Ovary (tissue), 10 donors: ENCODE results near the gene CP. TPM values are rescaled to one million over a fixed set of nuclear protein-coding genes. Genes with fewer than 3 reads are reported as not detected.

Experiments
- DNase-seq, 5 donors: peaks; one replicate each; pipeline ENCODE4 v3.0.0-alpha.2; 2019 to 2020
- H3K27ac ChIP-seq, 2 donors: fragments of 200-600 bp; one replicate each; pipeline versions ENCODE4 v1.5.1 to v1.8.0; 2019 to 2022
- H3K27me3 ChIP-seq: fragments of 200-600 bp; one replicate; pipeline ENCODE4 v1.8.0; 2022
- H3K36me3 ChIP-seq: fragments of 200-600 bp; sonication (generic); one replicate; pipeline ENCODE4 v1.5.1; 2019
- H3K4me1 ChIP-seq: one replicate; pipeline ENCODE4 v1.8.1; 2013; ENCODE audit warnings: mild to moderate bottlenecking, moderate library complexity; ENCODE audit not compliant: insufficient read depth
- H3K4me3 ChIP-seq: fragments of 200-600 bp; sonication (generic); one replicate; pipeline ENCODE4 v1.5.1; 2017
- H3K9me3 ChIP-seq, 2 donors: fragments of 200-600 bp in 1 of 2; sonication (generic) in 1 of 2; one replicate each; pipeline versions ENCODE4 v1.5.1 to v1.8.1; 2013 to 2019; ENCODE audit warnings: mild to moderate bottlenecking in 1 of 2, moderate library complexity in 1 of 2
- EP300 ChIP-seq: sonication (generic); formaldehyde crosslinking; IDR thresholded peaks from one replicate; pipeline ENCODE4 v1.6.1; 2017; ENCODE audit warnings: antibody characterized with exemption
- POLR2A ChIP-seq: fragments of 450-650 bp; IDR thresholded peaks from one replicate; pipeline ENCODE4 v1.6.1; 2017; ENCODE audit warnings: antibody characterized with exemption, mild to moderate bottlenecking, moderate library complexity
- WGBS, 3 donors: extraction: QIAGEN DNeasy Blood & Tissue Kit in 1 of 3; methylation state at CpG; one replicate each; pipeline versions ENCODE4 v1.1.5 to v1.1.7; 2013 to 2017; 5-methylcytosine and 5-hydroxymethylcytosine counted together
- intact Hi-C, 4 donors: fragments of 100-400 bp; cut with DNase I; formaldehyde crosslinking; loops; one replicate each; pipeline versions ENCODE4 v1.11.0 to v1.15.1; 2022 to 2023
- long read RNA-seq, 3 donors: library from polyadenylated mRNA in 2 of 3; unstranded in 2 of 3; transcript quantifications; one replicate each; pipeline ENCODE4 v2.0.0 and lab custom pipeline, GENCODE V29; 2021 to 2026
- polyA plus RNA-seq, 2 donors: library from polyadenylated mRNA; stranded (reverse); fragments of 200-250 nt in 1 of 2; fragments of 350-450 nt in 1 of 2; fragmentation: Illumina TruSeq in 1 of 2; extraction: RNeasy Lipid Tissue Mini Kit (QIAGEN cat#74804) in 1 of 2; gene quantifications; one replicate each; pipeline ENCODE4 v1.2.3, GENCODE V29; 2013 to 2014
- total RNA-seq, 7 donors: library from RNA; depleted of rRNA in 2 of 7; stranded (reverse); fragments of >200 nt in 2 of 7; fragmentation: NEBNext Ultra II Directional in 3 of 7; extraction: Animal tissue kit (Norgen Biotek cat#: 25700) in 3 of 7; gene quantifications; one replicate each; pipeline versions ENCODE4 v1.1.0 to v1.2.4, GENCODE V29; 2016 to 2023
- TF ChIP-seq, protein P1 (sequence below), 3 donors: fragments of 450-650 bp in 2 of 3; fragments of 200-600 bp in 1 of 3; IDR thresholded peaks; one replicate each; pipeline versions ENCODE4 v1.5.1 to v1.8.0; 2016 to 2022; ENCODE audit warnings: antibody characterized with exemption in 3 of 3, mild to moderate bottlenecking in 1 of 3
- donor health status: DM: no; HTN: no; CAD: no; lungs with moderate emphysema.
- donor health status: DM: no; HTN: no; CAD: no.
- donor health status: Bipolar disorder and iron deficiency.
- donor health status: DM: yes; HTN: yes; CAD: no.
- donor health status: DM: no; HTN: no; CAD: no.
- donor health status: DM: yes; HTN: yes; CAD: no.

The CP gene
- total RNA-seq (10 to 100 TPM in 2 of 7 donors, 1 to 10 TPM in 4, under 1 TPM in 1; 0.63 to 90.3 (median 5.7) TPM), polyA plus RNA-seq (1 to 10 TPM in 1 of 2 donors, under 1 TPM in 1; 0.40 to 2.1 TPM)
- long read RNA-seq, donor 1: 0 reads
- long read RNA-seq, donor 2: 0 reads
- long read RNA-seq, donor 3, partial matches to known transcripts: 3 of 4 reads
- long read RNA-seq, donor 3, other reads (novel, unspliced or antisense): 1 of 4 reads

- Histone ChIP-seq H3K27me3 (no peaks in the 10 kb centered on the region), H3K4me1 (peaks cover 3% of the 10 kb centered on the region), H3K9me3 (no peaks in the 10 kb centered on the region), H3K36me3 (no peaks in the 10 kb centered on the region), H3K4me3 (no peak within 1 kb of the TSS), H3K27ac (no peak within 1 kb of the TSS)
- no peak for TF ChIP-seq POLR2A
- TF ChIP-seq, protein P1, sequence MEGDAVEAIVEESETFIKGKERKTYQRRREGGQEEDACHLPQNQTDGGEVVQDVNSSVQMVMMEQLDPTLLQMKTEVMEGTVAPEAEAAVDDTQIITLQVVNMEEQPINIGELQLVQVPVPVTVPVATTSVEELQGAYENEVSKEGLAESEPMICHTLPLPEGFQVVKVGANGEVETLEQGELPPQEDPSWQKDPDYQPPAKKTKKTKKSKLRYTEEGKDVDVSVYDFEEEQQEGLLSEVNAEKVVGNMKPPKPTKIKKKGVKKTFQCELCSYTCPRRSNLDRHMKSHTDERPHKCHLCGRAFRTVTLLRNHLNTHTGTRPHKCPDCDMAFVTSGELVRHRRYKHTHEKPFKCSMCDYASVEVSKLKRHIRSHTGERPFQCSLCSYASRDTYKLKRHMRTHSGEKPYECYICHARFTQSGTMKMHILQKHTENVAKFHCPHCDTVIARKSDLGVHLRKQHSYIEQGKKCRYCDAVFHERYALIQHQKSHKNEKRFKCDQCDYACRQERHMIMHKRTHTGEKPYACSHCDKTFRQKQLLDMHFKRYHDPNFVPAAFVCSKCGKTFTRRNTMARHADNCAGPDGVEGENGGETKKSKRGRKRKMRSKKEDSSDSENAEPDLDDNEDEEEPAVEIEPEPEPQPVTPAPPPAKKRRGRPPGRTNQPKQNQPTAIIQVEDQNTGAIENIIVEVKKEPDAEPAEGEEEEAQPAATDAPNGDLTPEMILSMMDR (IDR thresholded peaks at IDR 0.05): no peak
- TF ChIP-seq EP300: no peak
- no peak for DNase-seq
- WGBS, 3 donors: 49 to 57% (median 51%) methylated on average over 3 of the region's 3 CpGs
- intact Hi-C loops: no loop called here
Measured at GRCh38 chr3:149221783-149222517, at the start of gene CP. TSS of gene CP (minus strand) at chr3:149221829. CDS start at chr3:149221792, 37 bp downstream.

DNA sequence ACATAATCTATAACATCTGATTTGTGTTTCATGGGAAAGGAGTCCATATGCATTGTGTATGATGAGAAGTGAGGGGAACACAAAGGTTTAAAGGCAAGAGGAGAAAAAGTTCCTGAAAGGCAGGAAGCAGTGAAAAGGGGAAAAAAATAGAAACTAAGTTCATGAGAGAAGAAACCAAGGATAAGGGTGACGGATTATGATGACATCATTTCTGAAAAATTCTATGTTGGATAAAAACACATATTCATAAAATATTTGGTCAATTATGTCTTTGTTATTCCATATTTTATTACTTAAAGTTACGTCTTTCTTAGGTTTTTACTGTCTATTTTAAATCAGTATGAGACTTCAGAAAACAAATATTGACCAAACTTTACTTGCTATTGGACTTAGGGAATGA, 48.6 kb upstream of the CP start:
- DNase-seq: no peak
- intact Hi-C loops: loop anchor here (2.0 to 10.0 kb wide), 5 partner anchors 143 to 315 kb away; partner anchors contain the start of gene HPS3 (in 1 of the 4)
- Histone ChIP-seq H3K4me3 (no peak overlapping the region), H3K9me3 (no peaks in the 10 kb centered on the region), H3K27ac (no peak overlapping the region), H3K27me3 (no peaks in the 10 kb centered on the region), H3K4me1 (no peaks in the 10 kb centered on the region), H3K36me3 (no peaks in the 10 kb centered on the region)
- whole genome bisulfite sequencing, 3 donors: 43 to 48% (median 47%) methylated on average over 2 of the region's 2 CpGs
- TF ChIP-seq POLR2A (no peak), EP300 (no peak)
- TF ChIP-seq, protein P1 (IDR thresholded peaks at IDR 0.05): no peak

DNA sequence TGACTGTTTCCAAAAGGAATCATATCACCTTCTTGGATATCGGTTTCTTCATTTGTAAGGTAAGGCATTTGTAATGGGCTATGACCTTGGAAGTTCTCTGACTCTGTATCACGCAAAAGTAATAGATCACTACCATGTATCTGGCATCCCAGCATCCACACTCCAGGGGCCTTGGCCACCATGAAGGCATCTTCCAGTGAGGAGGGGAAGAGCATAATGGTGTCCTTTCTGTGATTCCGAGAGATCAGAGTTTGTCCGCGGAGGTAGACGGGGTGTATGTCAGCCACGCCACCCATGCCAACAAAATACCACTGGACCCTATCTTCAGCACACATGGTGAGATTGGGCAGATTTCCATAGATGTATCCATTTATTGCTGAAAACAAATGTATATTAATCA, 48.1 kb upstream of the CP start:
- intact Hi-C loops: loop anchor here (2.0 to 10.0 kb wide), 5 partner anchors 142 to 315 kb away; partner anchors contain the start of gene HPS3 (in 1 of the 4)
- TF ChIP-seq, protein P1 (IDR thresholded peaks at IDR 0.05): no peak
- no peak for TF ChIP-seq POLR2A
- no peak for TF ChIP-seq EP300
- no peaks in the 10 kb centered on the region for H3K36me3 ChIP-seq
- H3K4me1 ChIP-seq: no peaks in the 10 kb centered on the region
- H3K27me3 ChIP-seq: no peaks in the 10 kb centered on the region
- no peak overlapping the region for H3K27ac ChIP-seq
- H3K9me3 ChIP-seq: no peaks in the 10 kb centered on the region
- no peak overlapping the region for H3K4me3 ChIP-seq
- DNase-seq: no peak
- 96 to 97% (median 97%) methylated on average over 7 of the region's 7 CpGs for WGBS, 3 donors

- H3K36me3 ChIP-seq: no peaks in the 10 kb centered on the region
- no peak overlapping the region for H3K27ac ChIP-seq
- no peak overlapping the region for H3K4me3 ChIP-seq
- no peak for DNase-seq
- H3K27me3 ChIP-seq: no peaks in the 10 kb centered on the region
- WGBS, 3 donors: 91 to 94% (median 93%) methylated on average over 6 of the region's 6 CpGs
- H3K4me1 ChIP-seq: no peaks in the 10 kb centered on the region
- TF ChIP-seq POLR2A: no peak
- TF ChIP-seq EP300: no peak
- TF ChIP-seq, protein P1 (IDR thresholded peaks at IDR 0.05): no peak
- no peaks in the 10 kb centered on the region for H3K9me3 ChIP-seq
- intact Hi-C loops: no loop called here
Measured at GRCh38 chr3:149267565-149267964, 45.9 kb upstream of the CP start.
